HG02973 (cell line): ENCODE data around the gene NEURL1.

Experiments used
- ATAC-seq: cut with Tn5 transposase; IDR thresholded peaks from one replicate; pipeline ENCODE4 v1.9.1; 2021; ENCODE audit warnings: moderate library complexity; ENCODE audit not compliant: unreplicated experiment

The NEURL1 gene

GRCh38 chr10:103543617-103544525 lies 50.4 kb downstream of the NEURL1 start:
- ATAC-seq = no peak

GRCh38 chr10:103544657-103545310 lies 51.3 kb downstream of the NEURL1 start:
- no peak for ATAC-seq

- ATAC-seq = no peak
Observed at GRCh38 chr10:103545366-103545765, 51.9 kb downstream of the NEURL1 start.

GRCh38 chr10:103545771-103546281 lies 52.3 kb downstream of the NEURL1 start:
- ATAC-seq = no peak

DNA sequence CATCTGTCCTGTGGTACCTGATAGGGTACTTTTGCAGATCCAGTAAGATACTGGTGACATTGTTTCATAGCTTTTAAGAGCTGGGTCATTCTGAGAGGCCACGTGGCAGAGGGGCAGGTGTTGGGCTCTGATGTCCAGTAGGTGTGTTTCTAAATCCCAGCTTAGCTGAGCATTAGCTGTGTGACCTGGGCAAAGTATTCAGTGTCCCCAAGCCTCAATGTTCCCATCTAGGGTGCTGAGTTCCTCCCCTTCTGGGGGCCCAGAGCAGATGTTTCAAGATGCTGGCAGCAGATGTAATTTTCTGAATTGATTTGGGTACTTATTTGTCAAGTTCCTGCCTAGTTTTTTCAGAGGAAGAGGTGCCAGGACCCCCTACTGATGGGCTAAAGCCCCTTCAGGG lies 52.9 kb downstream of the NEURL1 start:
- no peak for ATAC-seq

GRCh38 chr10:103547391-103547946 lies 54.0 kb downstream of the NEURL1 start:
- no peak for ATAC-seq

DNA sequence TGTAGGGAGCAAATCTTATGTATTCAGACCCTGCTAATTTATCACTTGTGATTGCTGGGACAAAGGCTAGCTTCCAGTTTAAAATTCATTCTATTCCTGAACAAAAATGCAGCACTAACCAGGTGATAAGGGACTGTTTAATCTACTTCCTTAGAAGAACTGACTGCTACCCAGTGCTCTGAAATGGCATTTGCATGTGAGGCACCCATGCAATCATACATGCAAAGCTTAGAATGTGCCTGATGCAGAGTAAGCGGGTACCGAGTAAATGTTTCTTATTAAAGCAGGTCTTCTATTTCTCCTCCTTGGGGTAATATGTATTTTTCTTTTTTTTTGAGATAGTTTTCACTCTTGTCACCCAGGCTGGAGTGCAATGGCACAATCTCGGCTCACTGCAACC lies 54.5 kb downstream of the NEURL1 start:
- ATAC-seq = no peak

DNA sequence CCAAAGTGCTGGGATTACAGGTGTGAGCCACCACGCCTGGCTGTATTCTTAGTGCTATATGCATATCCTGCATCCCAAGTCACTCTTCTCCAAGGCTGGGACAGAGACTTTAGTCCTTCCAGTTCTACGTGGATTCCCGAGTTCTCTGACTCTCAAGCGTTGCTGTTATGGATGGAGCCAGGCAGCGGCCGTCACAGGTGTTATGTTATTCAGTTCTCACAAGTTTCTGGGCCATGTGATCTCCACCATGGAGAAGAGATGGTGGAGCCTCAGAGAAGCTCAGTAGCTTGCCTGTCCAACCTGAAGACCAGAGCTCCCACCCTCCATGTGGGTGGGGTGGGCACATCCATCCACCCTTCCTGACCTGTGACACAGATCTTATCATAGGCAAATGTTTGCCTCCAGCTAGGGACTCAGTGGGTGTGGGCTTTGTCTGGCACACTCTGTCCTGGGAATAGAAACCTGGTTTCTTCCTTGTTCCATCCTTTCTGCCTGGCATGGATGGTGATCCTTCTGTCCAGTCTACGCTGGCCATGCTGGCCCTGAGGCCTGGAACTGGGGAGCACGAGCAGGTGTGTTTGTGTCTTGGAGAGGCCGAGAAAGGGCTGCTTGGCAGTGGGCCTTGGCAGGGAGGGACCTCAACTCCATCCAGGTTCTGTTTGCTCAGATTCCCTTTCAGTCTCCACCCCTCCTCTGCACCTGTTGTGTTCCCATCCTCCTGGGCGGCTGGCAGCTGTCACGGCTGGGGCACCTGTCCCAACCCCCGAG lies 55.3 kb downstream of the NEURL1 start:
- ATAC-seq = no peak

DNA sequence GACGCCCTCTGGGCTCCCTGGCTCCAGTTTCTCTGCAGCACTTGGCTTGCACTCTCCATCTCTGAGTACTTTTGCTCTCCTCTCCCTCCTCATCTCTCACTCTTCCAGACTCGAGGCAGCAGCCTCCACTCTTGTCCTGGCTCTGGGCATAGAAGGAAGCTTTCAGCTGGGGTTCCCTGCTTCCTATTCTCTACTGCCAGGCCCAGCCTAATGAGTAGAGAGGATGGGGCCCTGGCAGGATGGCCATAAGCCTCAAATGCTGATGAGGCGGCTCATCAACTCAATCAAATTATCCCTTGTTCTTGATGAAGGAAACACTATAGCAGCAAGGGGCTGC lies 55.8 kb downstream of the NEURL1 start:
- ATAC-seq = no peak

- no peak for ATAC-seq
Observed at GRCh38 chr10:103550229-103550628, 56.7 kb downstream of the NEURL1 start.

- no peak for ATAC-seq
Observed at GRCh38 chr10:103551619-103552602, 58.4 kb downstream of the NEURL1 start.

- no peak for ATAC-seq
Observed at GRCh38 chr10:103552856-103553742, 59.6 kb downstream of the NEURL1 start.

- ATAC-seq = no peak
Observed at GRCh38 chr10:103553743-103554487, 60.4 kb downstream of the NEURL1 start.

GRCh38 chr10:103554488-103555324 lies 61.2 kb downstream of the NEURL1 start:
- no peak for ATAC-seq

GRCh38 chr10:103555325-103555649 lies 61.8 kb downstream of the NEURL1 start:
- no peak for ATAC-seq

DNA sequence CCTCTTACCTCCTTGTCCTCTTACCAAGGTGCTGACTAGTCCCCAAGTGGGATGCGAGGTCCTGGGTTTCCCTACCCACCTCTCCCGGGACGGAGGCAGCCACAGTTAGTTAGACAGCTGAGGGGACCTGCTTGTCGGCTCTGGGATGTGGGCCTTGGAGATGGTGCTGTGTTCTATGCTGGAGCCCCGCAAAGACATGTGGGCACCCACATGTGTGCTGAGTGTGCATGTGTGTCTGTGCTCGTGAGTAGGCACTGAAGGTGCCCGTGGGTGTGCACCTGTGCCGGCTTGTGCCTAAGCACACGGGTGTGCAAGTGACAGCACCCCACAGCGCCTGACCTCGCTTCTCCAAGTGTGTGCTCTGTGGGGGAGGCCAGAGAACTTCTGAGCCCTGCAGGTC lies 62.2 kb downstream of the NEURL1 start:
- ATAC-seq = no peak

- no peak for ATAC-seq
Observed at GRCh38 chr10:103556383-103557007, 63.0 kb downstream of the NEURL1 start.
